Erythroblast (primary cell): ENCODE data around the gene PRSS8.

Source experiments
- GATA1 ChIP-seq: IDR thresholded peaks from 2 replicates; pipeline ENCODE4 v1.6.1; 2011; ENCODE audit warnings: low read depth, mild to moderate bottlenecking, control low read depth, low read length, moderate library complexity
- POLR2A ChIP-seq: IDR thresholded peaks from 2 replicates; pipeline ENCODE4 v1.6.1; 2011; ENCODE audit warnings: mild to moderate bottlenecking, low read length

- no peak for TF ChIP-seq POLR2A
- no peak for TF ChIP-seq GATA1
Observed at GRCh38 chr16:31177136-31177535, 41.6 kb upstream of the PRSS8 start.
